HFFc6 (cell line): ENCODE results near the gene LRRC42. TPM values are rescaled to one million over a fixed set of nuclear protein-coding genes. Genes with fewer than 3 reads are reported as not detected.

Experiments
- DNase-seq: peaks from one replicate; pipeline ENCODE4 v3.0.0-alpha.2; 2018
- H3K27ac Mint-ChIP-seq: 2 replicates; pipeline ENCODE4 v1.8.0; 2020; ENCODE audit warnings: mild to moderate bottlenecking, mixed read lengths
- H3K27me3 Mint-ChIP-seq: 2 replicates; pipeline ENCODE4 v1.8.0; 2021; ENCODE audit warnings: mild to moderate bottlenecking, moderate library complexity, mixed read lengths; ENCODE audit not compliant: insufficient read depth
- H3K36me3 Mint-ChIP-seq: 2 replicates; pipeline ENCODE4 v1.8.0; 2021; ENCODE audit warnings: low read depth, mixed read lengths
- H3K4me1 Mint-ChIP-seq: 2 replicates; pipeline ENCODE4 v1.8.0; 2020; ENCODE audit warnings: low read depth, mixed read lengths
- H3K4me3 Mint-ChIP-seq: 2 replicates; pipeline ENCODE4 v1.8.0; 2020; ENCODE audit warnings: mild to moderate bottlenecking, moderate library complexity, mixed read lengths
- H3K9me3 Mint-ChIP-seq: 2 replicates; pipeline ENCODE4 v1.8.0; 2020; ENCODE audit warnings: mild to moderate bottlenecking, mixed read lengths
- total RNA-seq, 6 experiments: library from RNA; stranded (reverse); fragmentation: NEBNext Ultra II Directional; extraction: Animal tissue kit (Norgen Biotek cat#: 25700); gene quantifications; 2 replicates in 1 of 6; 3 replicates in 5 of 6; pipeline ENCODE4 v1.2.3, GENCODE V29; 2021
- TF ChIP-seq, protein P1 (sequence below): fragments of 200-600 bp; sonication (generic); IDR thresholded peaks from 2 replicates; pipeline ENCODE4 v1.5.0; 2021; ENCODE audit warnings: antibody characterized with exemption, mild to moderate bottlenecking

LRRC42 gene
- total RNA-seq, 6 experiments from 2014 or later: 36.3 to 44.2 (median 42.2) TPM

DNA sequence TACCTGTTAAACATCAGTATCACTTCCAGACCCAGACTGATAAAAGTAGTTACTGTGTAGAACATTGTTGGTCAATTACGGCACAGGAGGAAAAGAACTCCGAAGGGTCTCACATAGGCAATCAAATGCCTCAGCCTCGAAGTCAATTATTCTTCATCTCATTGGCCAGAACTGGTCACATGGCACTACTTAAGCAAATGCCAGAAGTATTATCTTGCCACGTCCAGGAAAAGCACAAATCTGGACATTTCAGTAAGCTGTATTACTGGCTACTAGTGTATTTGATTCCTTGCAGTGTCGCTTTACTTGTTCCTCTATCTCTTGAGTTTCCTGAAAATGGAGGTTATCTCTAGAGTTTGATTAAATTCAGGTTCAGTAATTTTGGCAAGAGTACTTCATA, 27.8 kb upstream of the LRRC42 start:
- TF ChIP-seq, protein P1, sequence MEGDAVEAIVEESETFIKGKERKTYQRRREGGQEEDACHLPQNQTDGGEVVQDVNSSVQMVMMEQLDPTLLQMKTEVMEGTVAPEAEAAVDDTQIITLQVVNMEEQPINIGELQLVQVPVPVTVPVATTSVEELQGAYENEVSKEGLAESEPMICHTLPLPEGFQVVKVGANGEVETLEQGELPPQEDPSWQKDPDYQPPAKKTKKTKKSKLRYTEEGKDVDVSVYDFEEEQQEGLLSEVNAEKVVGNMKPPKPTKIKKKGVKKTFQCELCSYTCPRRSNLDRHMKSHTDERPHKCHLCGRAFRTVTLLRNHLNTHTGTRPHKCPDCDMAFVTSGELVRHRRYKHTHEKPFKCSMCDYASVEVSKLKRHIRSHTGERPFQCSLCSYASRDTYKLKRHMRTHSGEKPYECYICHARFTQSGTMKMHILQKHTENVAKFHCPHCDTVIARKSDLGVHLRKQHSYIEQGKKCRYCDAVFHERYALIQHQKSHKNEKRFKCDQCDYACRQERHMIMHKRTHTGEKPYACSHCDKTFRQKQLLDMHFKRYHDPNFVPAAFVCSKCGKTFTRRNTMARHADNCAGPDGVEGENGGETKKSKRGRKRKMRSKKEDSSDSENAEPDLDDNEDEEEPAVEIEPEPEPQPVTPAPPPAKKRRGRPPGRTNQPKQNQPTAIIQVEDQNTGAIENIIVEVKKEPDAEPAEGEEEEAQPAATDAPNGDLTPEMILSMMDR: no peak
- H3K4me1 Mint-ChIP-seq: peaks cover 16% of the 10 kb centered on the region
- H3K27ac Mint-ChIP-seq: no peak overlapping the region
- no peaks in the 10 kb centered on the region; the same call in none of the 2 replicates for H3K27me3 Mint-ChIP-seq
- H3K36me3 Mint-ChIP-seq: peaks cover 13% of the 10 kb centered on the region
- H3K9me3 Mint-ChIP-seq: no peaks in the 10 kb centered on the region
- H3K4me3 Mint-ChIP-seq: no peak overlapping the region
- no peak for DNase-seq

DNA sequence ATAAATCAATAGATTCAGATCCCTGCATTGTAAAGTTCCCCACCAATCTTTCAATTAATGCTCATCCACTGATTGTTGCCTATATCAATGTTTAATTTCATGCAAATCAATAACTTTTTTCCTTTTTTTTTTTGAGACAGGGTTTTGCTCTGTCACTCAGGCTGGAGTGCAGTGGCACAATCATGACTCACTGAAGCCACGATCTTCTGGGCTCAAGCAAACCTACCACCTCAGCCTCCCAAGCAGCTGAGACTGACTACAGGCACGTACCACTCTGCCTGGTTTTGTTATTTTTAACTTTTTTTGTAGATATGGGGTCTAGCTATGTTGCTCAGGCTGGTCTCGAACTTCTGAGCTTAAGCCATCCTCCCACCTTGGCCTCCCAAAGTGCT, 26.5 kb upstream of the LRRC42 start:
- peaks cover 13% of the 10 kb centered on the region for H3K36me3 Mint-ChIP-seq

DNA sequence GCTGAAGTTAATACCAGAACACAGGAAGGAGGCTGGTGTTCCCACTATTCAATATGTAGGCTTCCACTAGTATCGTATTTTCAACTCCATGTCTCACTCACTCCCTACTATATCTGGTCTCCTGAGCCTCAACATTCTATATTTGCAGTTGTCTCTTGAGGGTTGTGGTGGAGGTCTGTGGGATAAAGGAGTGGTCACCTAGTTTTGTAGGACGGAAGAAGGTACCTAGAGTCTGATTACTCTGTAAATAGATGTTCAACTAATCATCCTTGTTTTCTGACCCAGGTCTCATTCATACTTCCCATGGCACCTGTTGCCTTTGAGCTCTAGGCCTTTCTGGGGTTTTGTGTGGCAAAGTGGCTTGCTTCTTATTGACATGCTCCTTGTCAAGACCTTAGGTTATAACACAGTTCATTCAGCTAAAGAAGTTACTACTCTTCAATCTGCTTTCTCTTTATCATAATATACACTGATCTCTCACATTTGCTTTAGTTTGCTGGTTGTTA, 18.7 kb upstream of the LRRC42 start:
- no peak overlapping the region for H3K4me3 Mint-ChIP-seq
- H3K27me3 Mint-ChIP-seq: no peaks in the 10 kb centered on the region; the same call in 1 of the 2 replicates
- no peaks in the 10 kb centered on the region; the same call in 1 of the 2 replicates for H3K4me1 Mint-ChIP-seq
- H3K36me3 Mint-ChIP-seq: peaks cover 12% of the 10 kb centered on the region
- no peak overlapping the region for H3K27ac Mint-ChIP-seq
- DNase-seq: no peak
- peaks cover 8% of the 10 kb centered on the region; the same call in 1 of the 2 replicates for H3K9me3 Mint-ChIP-seq
- TF ChIP-seq, protein P1: no peak

More for the DNA sequence above, 26.5 kb upstream of the LRRC42 start:
- DNase-seq: no peak
- H3K27me3 Mint-ChIP-seq: no peaks in the 10 kb centered on the region; the same call in none of the 2 replicates
- no peak overlapping the region for H3K4me3 Mint-ChIP-seq
- TF ChIP-seq, protein P1: no peak
- H3K27ac Mint-ChIP-seq: peak overlapping the region; percentile 46
- no peaks in the 10 kb centered on the region for H3K9me3 Mint-ChIP-seq
- H3K4me1 Mint-ChIP-seq: peaks cover 16% of the 10 kb centered on the region

DNA sequence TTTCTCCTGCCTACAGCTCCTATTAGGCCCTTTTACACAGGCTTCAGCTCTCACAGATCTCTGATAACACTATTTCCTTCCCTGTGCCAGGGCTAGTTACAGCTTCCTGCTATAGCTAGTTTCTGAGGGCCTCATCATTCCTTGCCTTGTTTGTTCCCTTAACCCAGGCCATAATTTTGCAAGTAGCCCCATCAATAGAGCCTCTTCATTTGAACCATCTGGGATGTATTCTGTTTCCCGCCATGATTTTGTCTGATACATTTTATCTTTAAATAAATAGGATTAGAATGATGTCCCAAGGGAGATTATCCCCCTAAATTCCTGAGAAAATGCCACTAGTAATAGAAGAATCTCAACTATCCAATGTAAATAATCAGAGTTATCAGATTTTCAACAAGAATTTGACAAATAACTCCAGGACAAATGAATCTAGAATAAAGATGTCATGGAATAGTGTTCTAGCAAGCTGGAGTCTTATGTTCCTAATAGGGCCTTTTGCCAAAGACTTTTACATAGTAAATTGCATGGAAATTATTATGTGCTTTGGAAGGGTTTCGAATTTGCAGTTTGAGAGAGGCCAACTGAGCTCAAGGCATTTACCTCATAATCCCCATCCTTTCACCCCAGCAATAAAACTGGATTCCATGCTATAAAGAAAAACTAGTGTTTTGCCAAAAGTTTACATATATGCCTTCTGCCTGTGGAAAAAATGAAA, 16.7 kb upstream of the LRRC42 start:
- H3K4me3 Mint-ChIP-seq: no peak overlapping the region
- H3K27ac Mint-ChIP-seq: no peak overlapping the region
- no peak for DNase-seq
- no peaks in the 10 kb centered on the region; the same call in 1 of the 2 replicates for H3K4me1 Mint-ChIP-seq
- no peaks in the 10 kb centered on the region; the same call in none of the 2 replicates for H3K27me3 Mint-ChIP-seq
- TF ChIP-seq, protein P1: no peak
- H3K9me3 Mint-ChIP-seq: peaks cover 27% of the 10 kb centered on the region
- peaks cover 32% of the 10 kb centered on the region for H3K36me3 Mint-ChIP-seq

DNA sequence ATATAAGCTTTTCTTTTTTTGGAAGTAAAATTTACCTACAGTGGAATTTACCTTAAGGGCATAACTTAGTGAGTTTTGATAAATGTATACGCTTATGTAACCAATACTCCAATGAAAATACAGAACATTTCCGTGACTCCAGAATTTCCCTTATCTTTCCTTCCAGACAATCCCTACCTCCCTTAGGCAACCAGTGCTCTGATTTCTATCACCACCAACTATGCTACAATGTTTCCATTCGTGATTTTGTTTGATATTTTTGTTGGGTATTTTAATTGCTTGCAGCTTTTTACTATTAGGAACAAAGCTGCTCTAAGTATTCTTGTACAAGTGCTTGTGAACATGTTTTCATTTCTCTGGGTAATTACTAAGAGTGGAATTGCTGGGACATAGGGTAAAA, 15.2 kb upstream of the LRRC42 start:
- Mint-ChIP-seq H3K4me1 (no peaks in the 10 kb centered on the region; the same call in 1 of the 2 replicates), H3K9me3 (peaks cover 36% of the 10 kb centered on the region), H3K27me3 (no peaks in the 10 kb centered on the region; the same call in none of the 2 replicates), H3K36me3 (peaks cover 43% of the 10 kb centered on the region), H3K4me3 (no peak overlapping the region), H3K27ac (no peak overlapping the region)
- TF ChIP-seq, protein P1: no peak
- DNase-seq: no peak
